ENCODE results near the gene SWAP70. TPM values are rescaled to one million over a fixed set of nuclear protein-coding genes. Genes with fewer than 3 reads are reported as not detected.

The SWAP70 gene
- total RNA-seq, 1 donor from 2014 or later: 20.4 TPM

DNA sequence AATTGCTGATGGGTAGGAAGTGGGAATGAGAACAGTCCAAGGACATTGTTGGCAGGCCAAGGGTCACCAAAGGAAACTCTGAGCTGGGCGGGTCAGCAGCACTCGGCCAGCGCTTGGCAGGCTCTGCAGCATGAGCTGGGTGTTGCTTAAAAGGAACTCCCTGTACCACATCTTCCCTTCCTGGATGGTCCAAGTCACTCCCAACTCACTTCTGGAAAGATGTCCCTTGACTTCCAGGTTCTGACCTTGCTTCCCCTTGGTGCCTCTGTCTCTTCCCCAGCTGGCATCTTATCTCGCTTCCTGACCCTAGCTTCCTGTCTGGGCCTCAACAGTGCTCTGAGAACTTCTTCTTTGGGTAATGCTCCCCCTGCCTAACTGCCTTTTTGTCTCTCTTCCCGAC lies 24.8 kb upstream of the SWAP70 start:
- Mint-ChIP-seq H3K27ac (ENCODE audit: unreplicated experiment) (no peak overlapping the region), H3K27me3 (ENCODE audit: low read depth) (no peaks in the 10 kb centered on the region), H3K36me3 (ENCODE audit: low read depth) (no peaks in the 10 kb centered on the region), H3K4me1 (ENCODE audit: low read depth) (no peaks in the 10 kb centered on the region), H3K9me3 (ENCODE audit: low read depth) (peaks cover 4% of the 10 kb centered on the region), H3K4me3 (ENCODE audit: unreplicated experiment) (no peak overlapping the region)
- no peak for TF ChIP-seq CTCF (IDR thresholded peaks at IDR 0.05)
- DNase-seq (ENCODE audit: low spot score): no peak

GRCh38 chr11:9639985-9640384 lies 23.9 kb upstream of the SWAP70 start:
- Mint-ChIP-seq H3K4me3 (ENCODE audit: unreplicated experiment) (no peak overlapping the region), H3K9me3 (ENCODE audit: low read depth) (no peaks in the 10 kb centered on the region), H3K4me1 (ENCODE audit: low read depth) (no peaks in the 10 kb centered on the region), H3K36me3 (ENCODE audit: low read depth) (no peaks in the 10 kb centered on the region), H3K27me3 (ENCODE audit: low read depth) (no peaks in the 10 kb centered on the region), H3K27ac (ENCODE audit: unreplicated experiment) (no peak overlapping the region)
- no peak for DNase-seq (ENCODE audit: low spot score)
- TF ChIP-seq CTCF (IDR thresholded peaks at IDR 0.05): no peak

GRCh38 chr11:9642894-9643293 lies 21.0 kb upstream of the SWAP70 start:
- peaks cover 4% of the 10 kb centered on the region for H3K9me3 Mint-ChIP-seq (ENCODE audit: low read depth)
- H3K36me3 Mint-ChIP-seq (ENCODE audit: low read depth): peaks cover 3% of the 10 kb centered on the region
- DNase-seq (ENCODE audit: low spot score): no peak
- H3K27me3 Mint-ChIP-seq (ENCODE audit: low read depth): no peaks in the 10 kb centered on the region
- TF ChIP-seq CTCF (IDR thresholded peaks at IDR 0.05): no peak
- no peaks in the 10 kb centered on the region for H3K4me1 Mint-ChIP-seq (ENCODE audit: low read depth)
- no peak overlapping the region for H3K27ac Mint-ChIP-seq (ENCODE audit: unreplicated experiment)
- H3K4me3 Mint-ChIP-seq (ENCODE audit: unreplicated experiment): no peak overlapping the region

DNA sequence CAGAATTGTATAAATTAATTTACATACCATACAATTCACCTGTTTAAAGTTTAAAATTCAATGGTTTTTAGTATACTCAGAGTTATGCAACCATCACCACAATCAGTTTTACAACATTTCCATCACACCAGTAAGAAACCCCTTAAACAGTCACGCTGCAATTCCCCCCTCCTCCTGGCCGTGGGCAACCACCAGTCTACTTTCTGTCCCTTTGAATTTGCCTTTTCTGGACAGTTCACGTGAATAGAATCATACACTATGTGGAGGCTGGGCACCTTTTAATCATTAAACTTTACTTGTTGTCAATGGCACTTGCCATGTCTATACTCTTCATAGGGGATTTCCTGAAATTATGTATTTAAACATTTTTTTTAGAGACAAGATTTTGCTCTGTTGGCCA lies 20.1 kb upstream of the SWAP70 start:
- Mint-ChIP-seq H3K4me1 (ENCODE audit: low read depth) (no peaks in the 10 kb centered on the region), H3K36me3 (ENCODE audit: low read depth) (peaks cover 5% of the 10 kb centered on the region), H3K27ac (ENCODE audit: unreplicated experiment) (no peak overlapping the region), H3K4me3 (ENCODE audit: unreplicated experiment) (no peak overlapping the region), H3K27me3 (ENCODE audit: low read depth) (no peaks in the 10 kb centered on the region), H3K9me3 (ENCODE audit: low read depth) (peaks cover 8% of the 10 kb centered on the region)
- DNase-seq (ENCODE audit: low spot score): no peak
- no peak for TF ChIP-seq CTCF (IDR thresholded peaks at IDR 0.05)

- Mint-ChIP-seq H3K36me3 (ENCODE audit: low read depth) (peaks cover 5% of the 10 kb centered on the region), H3K4me1 (ENCODE audit: low read depth) (no peaks in the 10 kb centered on the region), H3K27ac (ENCODE audit: unreplicated experiment) (no peak overlapping the region), H3K9me3 (ENCODE audit: low read depth) (peaks cover 8% of the 10 kb centered on the region), H3K4me3 (ENCODE audit: unreplicated experiment) (no peak overlapping the region), H3K27me3 (ENCODE audit: low read depth) (no peaks in the 10 kb centered on the region)
- no peak for DNase-seq (ENCODE audit: low spot score)
- no peak for TF ChIP-seq CTCF (IDR thresholded peaks at IDR 0.05)
These were observed 18.0 kb upstream of the SWAP70 start for GRCh38 chr11:9645881-9646280.

Data from chondrocyte (in vitro differentiated cells).